CD4-positive, alpha-beta T cell treated with Interleukin-15 for 4 hours (primary cell): Measurements from ENCODE around the gene DLG3.

ENCODE experiments used
- DNase-seq: peaks from one replicate; pipeline ENCODE4 v3.0.0-alpha.2; 2020; ENCODE audit warnings: low spot score

DLG3 gene

GRCh38 chrX:70525733-70526132, 81.1 kb downstream of the DLG3 start:
- no peak for DNase-seq

DNA sequence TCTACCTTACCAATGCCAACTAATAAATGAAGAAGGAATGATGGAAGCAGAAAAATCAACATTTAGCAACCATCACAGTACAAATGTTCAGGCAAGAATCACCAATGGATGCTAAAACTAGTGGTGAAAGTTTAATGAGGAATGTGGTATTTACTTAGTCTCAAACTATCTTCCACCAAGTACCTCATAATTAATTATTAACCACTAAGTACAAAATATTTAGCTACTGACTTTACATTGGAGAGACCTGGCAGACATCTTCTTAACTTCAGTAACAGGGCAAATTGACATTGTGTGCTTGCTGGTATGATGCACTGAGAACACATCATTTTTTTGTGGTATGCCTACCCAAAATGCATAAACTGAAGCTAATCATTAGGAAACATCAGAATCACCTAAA, 82.4 kb downstream of the DLG3 start:
- DNase-seq = no peak

GRCh38 chrX:70527610-70528345, 83.1 kb downstream of the DLG3 start:
- no peak for DNase-seq

- no peak for DNase-seq
These were observed 90.6 kb downstream of the DLG3 start for GRCh38 chrX:70535198-70535597.

- no peak for DNase-seq
These were observed 104.8 kb downstream of the DLG3 start for GRCh38 chrX:70549429-70549828.

GRCh38 chrX:70552130-70552704, 107.6 kb downstream of the DLG3 start:
- no peak for DNase-seq

GRCh38 chrX:70553516-70553915, 108.9 kb downstream of the DLG3 start:
- no peak for DNase-seq

- DNase-seq = peak; percentile 0
These were observed 109.4 kb downstream of the DLG3 start for GRCh38 chrX:70554081-70554480.

DNA sequence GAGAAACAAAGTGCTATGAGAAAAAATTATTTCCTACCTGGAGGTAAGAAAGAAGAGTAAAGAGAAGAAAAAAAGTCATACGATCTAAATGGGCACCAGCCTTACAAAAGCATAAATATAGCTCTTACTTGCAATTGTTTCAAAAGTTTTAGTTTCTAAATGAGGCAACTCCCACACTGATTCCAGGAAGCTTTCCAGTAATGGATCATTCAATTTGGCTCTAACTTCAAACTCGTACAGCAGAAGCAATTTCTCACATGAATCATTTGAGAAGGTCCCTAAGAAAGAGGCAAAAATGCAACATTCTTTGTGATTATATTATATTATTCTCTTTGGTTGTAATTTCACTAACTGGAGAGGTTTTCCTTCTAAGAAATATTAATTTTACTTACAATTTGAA, 109.9 kb downstream of the DLG3 start:
- DNase-seq = no peak

GRCh38 chrX:70554948-70555347, 110.3 kb downstream of the DLG3 start:
- DNase-seq = no peak
